Measurements from ENCODE around the gene GPR161. TPM values are rescaled to one million over a fixed set of nuclear protein-coding genes. Genes with fewer than 3 reads are reported as not detected.

GPR161 gene
- total and polyA plus RNA-seq, 2 of the 13 experiments (the other 11 are each of a cell fraction or from before 2014, with no cell fraction given) = 0.13 to 0.35 TPM

DNA sequence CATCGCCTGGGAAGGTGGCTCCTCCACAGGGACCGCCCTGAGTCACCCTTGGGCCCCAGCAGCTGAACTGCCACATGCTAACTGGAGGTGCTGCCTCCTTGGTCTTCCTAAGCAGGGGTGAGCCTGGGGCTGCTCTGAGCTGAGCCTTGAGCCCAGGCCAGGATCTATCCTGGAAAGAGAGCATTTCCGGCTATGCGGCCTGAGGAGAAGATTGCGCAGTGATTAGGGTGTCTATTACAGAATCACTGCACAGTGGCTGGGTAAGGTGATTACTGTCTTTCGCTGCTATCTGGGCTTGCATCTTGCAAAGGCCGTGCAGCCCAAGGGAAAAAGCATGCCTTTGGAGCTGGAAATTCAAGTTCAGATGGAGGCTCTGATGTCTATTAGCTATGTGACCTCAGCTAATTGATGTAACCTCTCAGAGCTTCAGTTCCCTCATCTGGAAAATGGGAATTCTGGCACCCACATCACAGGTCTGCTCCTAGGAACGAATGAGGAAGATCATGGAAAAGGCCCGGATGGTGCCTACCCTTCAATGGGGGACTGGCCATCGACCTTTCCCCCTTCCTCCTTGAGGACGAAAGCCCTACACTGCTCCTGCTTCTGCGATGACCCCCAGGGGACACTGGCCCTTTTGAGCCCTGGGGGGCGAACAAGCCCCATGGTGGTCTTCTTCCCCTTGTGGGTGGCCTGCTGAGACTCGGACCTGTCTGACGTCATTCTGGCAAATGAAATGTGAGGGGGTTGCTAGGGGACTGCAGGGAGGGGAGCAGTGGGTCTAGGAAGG is 38.0 kb downstream of the GPR161 start:
- WGBS (ENCODE audit: low lambda C conversion rate) = 60% methylated on average over 12 of the region's 15 CpGs
- no TSS peak for BruUV-seq (replicated peaks)
- Histone ChIP-seq H3K4me3 (replicated peaks in 1 of 3; ENCODE audit: insufficient read depth in 1 of 3, low read depth in 2 of 3, low read length in 3 of 3) (no peak overlapping the region), H3K27ac (ENCODE audit: extremely low read length, insufficient read depth, low read length) (no peak overlapping the region), H3K27me3 (ENCODE audit: control insufficient read depth in 1 of 2, insufficient read depth in 2 of 2, low read length in 2 of 2) (peaks cover 3 to 4% of the 10 kb centered on the region in 2 experiments; a peak in 1 of 5 replicates), H2AFZ (ENCODE audit: low read length) (no peak overlapping the region), H3K9me3 (ENCODE audit: low read length) (no peaks in the 10 kb centered on the region), H4K20me1 (ENCODE audit: insufficient read depth, low read length) (no peaks in the 10 kb centered on the region), H3K79me2 (ENCODE audit: insufficient read depth, low read length) (no peaks in the 10 kb centered on the region), H3K9ac (ENCODE audit: insufficient read depth, low read depth, low read length) (no peak overlapping the region), H3K36me3 (replicated peaks in 1 of 2; ENCODE audit: control insufficient read depth in 1 of 2, insufficient read depth in 2 of 2, low read length in 2 of 2) (no peaks in the 10 kb centered on the region), H3K4me2 (ENCODE audit: low read depth, low read length) (no peak overlapping the region), H3K4me1 (ENCODE audit: insufficient read depth, low read length) (peaks cover 1% of the 10 kb centered on the region)
- CTCF ChIA-PET (ENCODE audit: low intra/inter-chr PET ratio, low total read pairs) = no interaction called here
- FAIRE-seq = no peak
- peak; percentile 27; the same call in 1 of the 3 replicates for ATAC-seq
- no peak for DNase-seq (ENCODE audit: low spot score)
- intact Hi-C loops (cut with micrococcal nuclease; ENCODE audit: unreplicated experiment) (no loop called here), in situ Hi-C loops (cut with HindIII; ENCODE audit: extremely low pct_ligation_motif_present, low pct_unique_long_range_greater_than_20kb) (no loop called here)
- TF ChIP-seq BHLHE40 (IDR thresholded peaks at IDR 0.05; ENCODE audit: low read length) = no peak
- TF ChIP-seq PHB2 (IDR thresholded peaks at IDR 0.05; ENCODE audit: partially characterized antibody) = no peak
- POLR2A ChIA-PET = no interaction called here

DNA sequence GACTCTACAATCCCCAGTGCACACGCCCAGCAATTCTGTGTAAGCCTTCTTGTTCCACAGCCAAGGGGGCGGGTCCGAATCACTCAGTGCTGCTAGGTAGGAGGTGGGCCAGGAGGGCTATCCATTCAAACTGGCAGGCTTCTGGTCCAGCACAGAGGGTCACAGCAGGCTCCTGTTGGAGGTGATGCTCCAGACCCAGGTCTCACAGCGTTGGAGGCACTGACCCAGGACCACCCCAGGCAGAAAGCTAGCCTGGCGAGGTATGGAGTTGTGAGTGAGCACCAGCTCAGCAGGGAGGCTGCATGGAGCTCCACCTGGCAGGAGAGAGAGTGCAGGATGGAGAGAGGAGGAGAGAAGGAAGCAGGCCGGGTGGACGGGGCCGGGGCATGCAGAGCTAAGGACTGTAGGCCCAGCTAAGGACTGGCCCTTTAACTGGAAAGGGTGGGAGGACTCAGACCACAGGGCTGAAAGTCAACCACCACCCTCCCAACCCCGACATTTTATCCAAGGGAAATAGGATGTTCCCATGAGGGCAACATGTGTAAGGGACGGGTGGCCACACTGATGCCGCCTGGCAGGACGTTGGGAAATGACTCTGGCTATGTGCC is 38.7 kb downstream of the GPR161 start:
- no peak overlapping the region for H2AFZ ChIP-seq (ENCODE audit: low read length)
- H3K27ac ChIP-seq (ENCODE audit: extremely low read length, insufficient read depth, low read length) = no peak overlapping the region
- FAIRE-seq = no peak
- intact Hi-C loops (cut with micrococcal nuclease; ENCODE audit: unreplicated experiment) (no loop called here), in situ Hi-C loops (cut with HindIII; ENCODE audit: extremely low pct_ligation_motif_present, low pct_unique_long_range_greater_than_20kb) (no loop called here)
- H3K4me1 ChIP-seq (ENCODE audit: insufficient read depth, low read length) = no peaks in the 10 kb centered on the region
- WGBS (ENCODE audit: low lambda C conversion rate) = 53% methylated on average over 9 of the region's 12 CpGs
- H3K36me3 ChIP-seq (replicated peaks in 1 of 2; ENCODE audit: control insufficient read depth in 1 of 2, insufficient read depth in 2 of 2, low read length in 2 of 2) = no peaks in the 10 kb centered on the region
- DNase-seq (ENCODE audit: low spot score) = no peak
- H3K9me3 ChIP-seq (ENCODE audit: low read length) = no peaks in the 10 kb centered on the region
- no peak overlapping the region for H3K4me2 ChIP-seq (ENCODE audit: low read depth, low read length)
- H3K4me3 ChIP-seq (replicated peaks in 1 of 3; ENCODE audit: insufficient read depth in 1 of 3, low read depth in 2 of 3, low read length in 3 of 3) = no peak overlapping the region
- POLR2A ChIA-PET = no interaction called here
- peaks cover 3 to 4% of the 10 kb centered on the region in 2 experiments; a peak in 1 of 5 replicates for H3K27me3 ChIP-seq (ENCODE audit: control insufficient read depth in 1 of 2, insufficient read depth in 2 of 2, low read length in 2 of 2)
- TF ChIP-seq KDM5A (IDR thresholded peaks at IDR 0.05; ENCODE audit: borderline replicate concordance, low read length) = no peak
- TF ChIP-seq TBL1XR1 (IDR thresholded peaks at IDR 0.05; ENCODE audit: borderline replicate concordance, low read length, partially characterized antibody) = no peak
- no peak for TF ChIP-seq SIN3B (IDR thresholded peaks at IDR 0.05; ENCODE audit: low read length)
- H4K20me1 ChIP-seq (ENCODE audit: insufficient read depth, low read length) = no peaks in the 10 kb centered on the region
- CTCF ChIA-PET (ENCODE audit: low intra/inter-chr PET ratio, low total read pairs) = no interaction called here
- H3K79me2 ChIP-seq (ENCODE audit: insufficient read depth, low read length) = no peaks in the 10 kb centered on the region
- no TSS peak for BruUV-seq (replicated peaks)
- no peak for ATAC-seq
- H3K9ac ChIP-seq (ENCODE audit: insufficient read depth, low read depth, low read length) = no peak overlapping the region
